ENCODE measurements around the gene TEX14.

DNA sequence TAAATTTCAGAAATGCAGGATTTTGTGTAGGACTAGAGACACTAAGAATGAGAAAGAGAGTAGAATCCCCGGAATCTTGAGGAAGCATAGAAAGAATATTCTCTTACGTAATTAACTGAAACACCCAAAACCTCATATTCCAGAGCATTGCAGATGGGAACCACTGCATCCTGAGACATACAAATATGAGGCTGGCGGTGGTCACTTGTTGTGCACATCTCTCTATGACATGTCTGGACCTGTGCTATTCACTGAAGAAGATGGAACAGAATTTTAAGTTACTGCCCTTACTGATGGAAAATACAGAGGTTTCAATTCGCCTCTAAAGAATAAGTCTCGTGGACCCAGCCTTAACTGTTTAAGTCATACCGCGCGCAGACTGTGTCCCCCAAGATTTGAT is 1.4 kb upstream of the TEX14 start:
- TF ChIP-seq GABPA (IDR thresholded peaks at IDR 0.05; ENCODE audit: low read depth) = no peak
- no peak for TF ChIP-seq RFX5 (IDR thresholded peaks at IDR 0.05; ENCODE audit: low read depth, low read length)
- TF ChIP-seq JUND (IDR thresholded peaks at IDR 0.05; ENCODE audit: low read depth, low read length) = no peak
- no peak for TF ChIP-seq ATF2 (IDR thresholded peaks at IDR 0.05; ENCODE audit: low read length)
- no peak for TF ChIP-seq RB1 (IDR thresholded peaks at IDR 0.05; ENCODE audit: borderline replicate concordance)
- TF ChIP-seq MXI1 (IDR thresholded peaks at IDR 0.05; ENCODE audit: low read depth, low read length) = no peak
- TF ChIP-seq POLR2A (IDR thresholded peaks at IDR 0.05; ENCODE audit: low read depth, low read length) = no peak

Measured in GM12878 (cell line).